Choroid plexus epithelial cell (primary cell): ENCODE results near the gene PASK.
A peak's percentile ranks its signal among the peaks of the same experiment; 100 is the strongest.
"Not testable (repeated sequence)": the region's sequence is repeated elsewhere in the genome, so short reads cannot be mapped to it uniquely, and the experiment has no call there.

Experiments used
- DNase-seq: peaks from one replicate; pipeline ENCODE4 v3.0.0-alpha.2; 2010; ENCODE audit warnings: low read depth
- H3K4me3 ChIP-seq: 2 replicates; pipeline ENCODE4 v1.5.1; 2011; ENCODE audit warnings: low read depth, mild to moderate bottlenecking, control low read depth, low read length, moderate library complexity
- TF ChIP-seq, protein P1 (sequence below): conservative IDR thresholded peaks from 2 replicates; pipeline ENCODE4 v1.5.1; 2011; ENCODE audit warnings: low read depth, mild to moderate bottlenecking, control low read depth, inconsistent platforms, low read length, moderate library complexity

PASK gene

DNA sequence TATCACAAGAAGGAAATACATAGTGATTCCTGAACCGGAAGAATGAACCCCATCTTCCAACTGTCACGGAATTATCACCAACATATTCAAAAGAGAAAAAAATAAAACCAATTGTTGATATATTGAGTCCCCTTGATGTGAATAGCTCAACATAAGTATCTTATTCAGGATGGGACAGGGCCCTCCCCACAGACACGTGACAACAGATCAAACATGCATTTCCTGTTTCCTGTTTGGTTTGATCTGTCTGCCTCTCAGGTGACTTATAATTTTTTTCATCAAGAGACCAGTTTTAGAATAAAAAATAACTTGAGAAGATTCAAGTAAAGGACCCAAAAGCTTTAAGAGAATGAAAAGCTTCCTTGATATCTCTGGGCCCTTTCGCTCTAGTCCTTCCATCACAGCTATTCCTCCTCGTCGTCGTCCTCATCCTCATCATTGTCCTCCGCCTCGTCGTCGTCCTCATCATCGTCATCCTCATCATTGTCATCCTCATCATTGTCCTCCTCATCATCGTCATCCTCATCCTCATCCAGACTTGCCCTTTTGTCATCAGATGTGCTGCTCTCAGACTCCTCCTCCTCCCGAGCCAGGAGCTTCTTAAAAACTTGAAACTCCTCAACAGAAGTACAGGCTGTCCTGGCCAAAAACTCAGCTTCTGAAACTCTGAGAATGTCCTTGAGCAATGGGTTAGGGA, 53.5 kb downstream of the PASK start:
- DNase-seq: no peak
- H3K4me3 ChIP-seq: no peak overlapping the region
- TF ChIP-seq, protein P1, sequence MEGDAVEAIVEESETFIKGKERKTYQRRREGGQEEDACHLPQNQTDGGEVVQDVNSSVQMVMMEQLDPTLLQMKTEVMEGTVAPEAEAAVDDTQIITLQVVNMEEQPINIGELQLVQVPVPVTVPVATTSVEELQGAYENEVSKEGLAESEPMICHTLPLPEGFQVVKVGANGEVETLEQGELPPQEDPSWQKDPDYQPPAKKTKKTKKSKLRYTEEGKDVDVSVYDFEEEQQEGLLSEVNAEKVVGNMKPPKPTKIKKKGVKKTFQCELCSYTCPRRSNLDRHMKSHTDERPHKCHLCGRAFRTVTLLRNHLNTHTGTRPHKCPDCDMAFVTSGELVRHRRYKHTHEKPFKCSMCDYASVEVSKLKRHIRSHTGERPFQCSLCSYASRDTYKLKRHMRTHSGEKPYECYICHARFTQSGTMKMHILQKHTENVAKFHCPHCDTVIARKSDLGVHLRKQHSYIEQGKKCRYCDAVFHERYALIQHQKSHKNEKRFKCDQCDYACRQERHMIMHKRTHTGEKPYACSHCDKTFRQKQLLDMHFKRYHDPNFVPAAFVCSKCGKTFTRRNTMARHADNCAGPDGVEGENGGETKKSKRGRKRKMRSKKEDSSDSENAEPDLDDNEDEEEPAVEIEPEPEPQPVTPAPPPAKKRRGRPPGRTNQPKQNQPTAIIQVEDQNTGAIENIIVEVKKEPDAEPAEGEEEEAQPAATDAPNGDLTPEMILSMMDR: no peak

DNA sequence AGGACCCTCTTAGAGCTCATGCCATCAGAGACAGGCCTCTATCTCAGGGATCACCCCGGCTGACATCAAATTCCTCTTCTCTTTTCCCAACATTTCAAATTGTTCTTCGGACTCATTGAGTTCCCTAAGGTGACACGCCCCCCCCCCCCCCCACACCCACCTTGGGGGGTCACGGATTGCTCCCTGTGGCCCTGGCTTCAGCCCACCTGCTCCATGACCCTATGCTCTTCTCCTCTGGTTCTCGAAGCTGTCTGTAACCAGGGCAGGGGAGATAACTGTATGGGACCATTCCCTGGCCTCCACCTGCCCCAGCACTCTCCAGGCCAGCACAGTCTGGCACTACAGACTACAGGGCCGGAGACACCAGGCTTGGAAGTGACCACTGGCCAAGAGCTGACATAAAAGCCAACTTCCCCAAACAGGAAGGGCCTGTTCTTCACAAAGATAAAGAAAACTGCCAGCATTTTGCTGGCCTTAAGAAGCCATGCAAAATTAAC, 54.3 kb downstream of the PASK start:
- no peak overlapping the region for H3K4me3 ChIP-seq
- TF ChIP-seq, protein P1: no peak
- DNase-seq: no peak

- DNase-seq: no peak
- TF ChIP-seq, protein P1: no peak
- no peak overlapping the region for H3K4me3 ChIP-seq
Observed at GRCh38 chr2:241094172-241094571, 55.1 kb downstream of the PASK start.

DNA sequence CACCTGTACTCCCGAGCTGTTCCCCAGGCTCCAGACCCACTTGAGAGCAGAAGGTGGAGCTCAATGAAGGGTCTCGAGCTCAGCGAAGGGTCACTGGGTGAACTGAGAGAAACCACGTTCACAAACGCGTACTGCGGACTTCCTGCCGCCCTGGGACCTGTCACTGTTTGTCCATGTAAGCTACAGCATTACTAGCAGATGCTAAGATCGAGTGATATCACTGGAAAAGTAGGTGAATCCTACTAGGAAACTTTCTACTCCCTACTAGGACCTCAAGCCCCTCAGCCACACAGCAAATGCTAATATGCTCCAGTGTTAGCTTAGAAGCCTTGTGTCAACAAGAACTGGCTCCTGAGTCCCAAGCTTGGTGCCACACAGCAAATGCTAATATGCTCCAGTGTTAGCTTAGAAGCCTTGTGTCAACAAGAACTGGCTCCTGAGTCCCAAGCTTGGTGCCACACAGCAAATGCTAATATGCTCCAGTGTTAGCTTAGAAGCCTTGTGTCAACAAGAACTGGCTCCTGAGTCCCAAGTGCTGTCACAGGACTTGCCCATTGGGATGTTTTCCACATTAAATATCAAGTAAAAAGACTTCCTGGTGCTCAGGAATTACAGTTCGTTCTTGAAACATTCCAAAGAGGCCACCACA, 56.0 kb downstream of the PASK start:
- not testable (repeated sequence) for H3K4me3 ChIP-seq
- DNase-seq: peak; percentile 33

DNA sequence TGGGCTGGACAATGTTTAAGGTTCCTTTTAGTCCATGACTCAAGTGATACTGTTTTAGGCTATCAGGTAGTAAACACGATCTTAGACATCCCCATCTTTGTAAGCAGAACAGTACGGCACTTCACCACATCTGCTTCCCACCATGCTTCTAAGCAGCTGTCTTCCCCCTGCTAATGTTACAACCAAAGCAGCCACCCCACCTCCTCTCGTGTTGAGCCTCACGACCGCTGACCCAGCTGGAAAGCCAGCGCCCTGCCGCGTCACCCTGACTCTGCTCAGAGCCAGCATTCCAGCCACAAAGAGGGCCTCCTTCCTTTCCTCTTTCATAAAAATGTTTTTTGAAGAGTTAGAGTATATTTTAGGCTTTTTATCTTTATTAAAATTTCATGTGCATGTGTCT, 56.6 kb downstream of the PASK start:
- TF ChIP-seq, protein P1: no peak
- H3K4me3 ChIP-seq: no peak overlapping the region
- DNase-seq: peak; percentile 60

DNA sequence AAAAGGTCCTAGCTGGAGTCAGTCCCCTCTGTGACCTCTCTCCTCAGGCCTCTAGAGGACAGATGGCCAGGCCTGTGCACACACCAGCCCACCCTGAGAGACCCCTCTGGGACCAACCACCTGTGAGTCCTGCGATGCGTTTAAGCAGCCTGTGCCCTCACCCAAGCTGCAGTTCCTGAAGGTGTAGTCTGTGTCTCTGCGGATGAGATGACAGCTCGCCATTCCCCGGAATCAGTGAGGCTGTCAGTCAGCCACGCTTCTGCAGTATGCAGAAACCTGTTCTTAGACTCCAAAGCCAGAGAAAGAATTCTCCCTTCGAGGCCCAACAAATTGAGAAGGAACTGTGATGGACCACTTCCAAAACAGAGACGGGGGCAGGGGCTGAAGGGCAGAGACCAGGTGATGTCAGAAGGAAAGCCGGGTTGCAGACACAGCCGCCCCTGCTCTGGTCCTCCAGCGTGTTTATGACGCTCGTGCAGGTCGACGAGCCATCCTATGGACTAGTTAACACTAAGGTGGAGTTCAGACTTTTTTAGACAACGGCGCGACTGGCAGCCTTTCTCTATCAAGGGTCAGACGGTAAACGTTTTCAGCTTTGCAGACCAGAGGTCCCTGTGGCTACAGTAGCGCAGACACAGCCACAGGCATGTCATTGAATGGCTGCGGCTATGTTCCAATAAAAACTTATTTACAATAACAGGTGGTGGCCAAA, 57.4 kb downstream of the PASK start:
- H3K4me3 ChIP-seq: no peak overlapping the region
- TF ChIP-seq, protein P1: no peak
- DNase-seq: no peak

DNA sequence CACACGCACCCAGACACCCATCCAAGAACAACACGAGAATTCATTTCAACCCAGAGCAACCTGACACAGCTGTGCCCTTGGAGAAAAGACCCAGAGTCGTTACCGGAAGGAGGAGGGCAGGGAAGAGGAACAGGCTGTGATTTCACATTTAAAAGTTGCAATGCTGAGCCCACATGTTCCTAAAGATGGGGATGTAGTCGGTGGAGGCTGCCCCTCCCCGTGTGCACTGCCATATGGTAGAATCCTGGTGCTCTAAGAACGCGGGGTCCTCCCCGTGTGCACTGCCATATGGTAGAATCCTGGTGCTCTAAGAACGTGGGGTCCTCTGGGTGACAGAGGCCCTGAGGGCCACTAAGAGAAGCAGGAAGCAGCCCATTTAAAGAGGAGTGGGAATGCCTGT, 58.1 kb downstream of the PASK start:
- TF ChIP-seq, protein P1: no peak
- H3K4me3 ChIP-seq: no peak overlapping the region
- no peak for DNase-seq
